HL-60 (cell line): ENCODE data around the gene TAF1B.

Experiments used
- DNase-seq, 2 experiments: peaks; one replicate each; pipeline ENCODE4 v3.0.0-alpha.2; 2010 to 2020; ENCODE audit warnings: low read depth in 1 of 2, low spot score in 1 of 2
- H3K27ac ChIP-seq: fragments of 250-450 bp; sonication (Bioruptor Pico); replicated peaks from 2 replicates; pipeline ENCODE4 v1.5.1; 2020; ENCODE audit warnings: mild to moderate bottlenecking, moderate library complexity
- H3K27me3 ChIP-seq: fragments of 250-450 bp; sonication (Bioruptor Pico); 2 replicates; pipeline ENCODE4 v1.5.1; 2021; ENCODE audit warnings: mild to moderate bottlenecking, moderate library complexity; ENCODE audit not compliant: insufficient read depth, poor library complexity, severe bottlenecking
- H3K4me3 ChIP-seq: replicated peaks from 2 replicates; pipeline ENCODE4 v1.5.1; 2011; ENCODE audit warnings: mild to moderate bottlenecking, control low read depth, low read length; ENCODE audit not compliant: insufficient read depth
- GABPA ChIP-seq: IDR thresholded peaks from 2 replicates; pipeline ENCODE4 v1.6.1; 2012; ENCODE audit warnings: low read depth
- POLR2AphosphoS5 ChIP-seq: IDR thresholded peaks from 2 replicates; pipeline ENCODE4 v1.6.1; 2012; ENCODE audit warnings: low read depth
- SPI1 ChIP-seq: IDR thresholded peaks from 2 replicates; pipeline ENCODE4 v1.6.1; 2012; ENCODE audit warnings: low read depth, mild to moderate bottlenecking, borderline replicate concordance
- TF ChIP-seq, protein P1 (sequence below): IDR thresholded peaks from one replicate; pipeline ENCODE4 v1.5.1; 2011; ENCODE audit warnings: low read length, control low read depth, inconsistent platforms; ENCODE audit not compliant: insufficient read depth
- TF ChIP-seq, protein P2 (sequence below): IDR thresholded peaks from 2 replicates; pipeline ENCODE4 v1.6.1; 2012; ENCODE audit warnings: low read depth; ENCODE audit not compliant: insufficient replicate concordance

The TAF1B gene

DNA sequence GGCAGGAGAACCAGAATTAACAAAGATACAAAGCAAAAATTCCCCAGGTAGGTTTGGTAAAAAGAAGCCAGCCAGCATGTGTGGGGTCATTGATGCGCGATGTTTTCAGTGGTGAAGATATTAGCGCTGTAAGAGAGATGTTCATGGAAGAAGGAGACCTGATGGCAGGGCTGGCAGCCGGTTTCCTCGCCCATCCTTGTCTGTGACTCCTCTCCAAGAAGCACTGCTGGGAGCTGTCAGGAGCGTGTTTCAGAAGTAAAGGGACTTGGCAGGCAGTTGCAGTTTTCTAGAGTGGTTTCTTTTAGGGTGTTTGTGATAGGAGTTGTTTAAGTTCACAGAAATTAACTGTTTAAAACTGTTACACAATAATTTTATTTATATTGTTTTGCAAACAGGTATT, 24.6 kb downstream of the TAF1B start:
- no peak overlapping the region for H3K27ac ChIP-seq
- no peak for DNase-seq
- H3K27me3 ChIP-seq = no peaks in the 10 kb centered on the region
- TF ChIP-seq GABPA (no peak), SPI1 (no peak), POLR2AphosphoS5 (no peak)
- TF ChIP-seq, protein P1, sequence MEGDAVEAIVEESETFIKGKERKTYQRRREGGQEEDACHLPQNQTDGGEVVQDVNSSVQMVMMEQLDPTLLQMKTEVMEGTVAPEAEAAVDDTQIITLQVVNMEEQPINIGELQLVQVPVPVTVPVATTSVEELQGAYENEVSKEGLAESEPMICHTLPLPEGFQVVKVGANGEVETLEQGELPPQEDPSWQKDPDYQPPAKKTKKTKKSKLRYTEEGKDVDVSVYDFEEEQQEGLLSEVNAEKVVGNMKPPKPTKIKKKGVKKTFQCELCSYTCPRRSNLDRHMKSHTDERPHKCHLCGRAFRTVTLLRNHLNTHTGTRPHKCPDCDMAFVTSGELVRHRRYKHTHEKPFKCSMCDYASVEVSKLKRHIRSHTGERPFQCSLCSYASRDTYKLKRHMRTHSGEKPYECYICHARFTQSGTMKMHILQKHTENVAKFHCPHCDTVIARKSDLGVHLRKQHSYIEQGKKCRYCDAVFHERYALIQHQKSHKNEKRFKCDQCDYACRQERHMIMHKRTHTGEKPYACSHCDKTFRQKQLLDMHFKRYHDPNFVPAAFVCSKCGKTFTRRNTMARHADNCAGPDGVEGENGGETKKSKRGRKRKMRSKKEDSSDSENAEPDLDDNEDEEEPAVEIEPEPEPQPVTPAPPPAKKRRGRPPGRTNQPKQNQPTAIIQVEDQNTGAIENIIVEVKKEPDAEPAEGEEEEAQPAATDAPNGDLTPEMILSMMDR = no peak
- TF ChIP-seq, protein P2, sequence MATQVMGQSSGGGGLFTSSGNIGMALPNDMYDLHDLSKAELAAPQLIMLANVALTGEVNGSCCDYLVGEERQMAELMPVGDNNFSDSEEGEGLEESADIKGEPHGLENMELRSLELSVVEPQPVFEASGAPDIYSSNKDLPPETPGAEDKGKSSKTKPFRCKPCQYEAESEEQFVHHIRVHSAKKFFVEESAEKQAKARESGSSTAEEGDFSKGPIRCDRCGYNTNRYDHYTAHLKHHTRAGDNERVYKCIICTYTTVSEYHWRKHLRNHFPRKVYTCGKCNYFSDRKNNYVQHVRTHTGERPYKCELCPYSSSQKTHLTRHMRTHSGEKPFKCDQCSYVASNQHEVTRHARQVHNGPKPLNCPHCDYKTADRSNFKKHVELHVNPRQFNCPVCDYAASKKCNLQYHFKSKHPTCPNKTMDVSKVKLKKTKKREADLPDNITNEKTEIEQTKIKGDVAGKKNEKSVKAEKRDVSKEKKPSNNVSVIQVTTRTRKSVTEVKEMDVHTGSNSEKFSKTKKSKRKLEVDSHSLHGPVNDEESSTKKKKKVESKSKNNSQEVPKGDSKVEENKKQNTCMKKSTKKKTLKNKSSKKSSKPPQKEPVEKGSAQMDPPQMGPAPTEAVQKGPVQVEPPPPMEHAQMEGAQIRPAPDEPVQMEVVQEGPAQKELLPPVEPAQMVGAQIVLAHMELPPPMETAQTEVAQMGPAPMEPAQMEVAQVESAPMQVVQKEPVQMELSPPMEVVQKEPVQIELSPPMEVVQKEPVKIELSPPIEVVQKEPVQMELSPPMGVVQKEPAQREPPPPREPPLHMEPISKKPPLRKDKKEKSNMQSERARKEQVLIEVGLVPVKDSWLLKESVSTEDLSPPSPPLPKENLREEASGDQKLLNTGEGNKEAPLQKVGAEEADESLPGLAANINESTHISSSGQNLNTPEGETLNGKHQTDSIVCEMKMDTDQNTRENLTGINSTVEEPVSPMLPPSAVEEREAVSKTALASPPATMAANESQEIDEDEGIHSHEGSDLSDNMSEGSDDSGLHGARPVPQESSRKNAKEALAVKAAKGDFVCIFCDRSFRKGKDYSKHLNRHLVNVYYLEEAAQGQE = no peak
- H3K4me3 ChIP-seq = no peak overlapping the region

DNA sequence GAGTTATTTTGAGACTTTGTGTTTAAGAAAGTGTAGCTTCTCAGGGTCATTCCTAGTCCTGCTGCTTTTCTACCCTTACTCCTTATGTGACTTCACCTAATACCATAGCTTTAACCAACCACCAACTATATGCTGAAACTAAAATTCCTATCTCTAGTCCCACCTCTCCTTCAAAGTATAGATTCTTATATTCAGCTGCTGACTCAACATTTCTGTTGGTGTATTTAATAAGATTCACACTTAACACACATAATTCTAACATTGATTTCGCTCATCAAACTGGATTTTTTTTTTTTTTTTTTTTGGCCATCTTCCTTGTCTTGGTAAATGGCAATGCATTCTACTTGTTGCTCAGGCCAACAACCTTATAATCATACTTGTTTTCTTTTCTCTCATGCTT, 30.1 kb downstream of the TAF1B start:
- no peak overlapping the region for H3K4me3 ChIP-seq
- TF ChIP-seq, protein P1 = no peak
- TF ChIP-seq POLR2AphosphoS5 (no peak), GABPA (no peak), SPI1 (no peak)
- TF ChIP-seq, protein P2 = no peak
- DNase-seq = no peak

DNA sequence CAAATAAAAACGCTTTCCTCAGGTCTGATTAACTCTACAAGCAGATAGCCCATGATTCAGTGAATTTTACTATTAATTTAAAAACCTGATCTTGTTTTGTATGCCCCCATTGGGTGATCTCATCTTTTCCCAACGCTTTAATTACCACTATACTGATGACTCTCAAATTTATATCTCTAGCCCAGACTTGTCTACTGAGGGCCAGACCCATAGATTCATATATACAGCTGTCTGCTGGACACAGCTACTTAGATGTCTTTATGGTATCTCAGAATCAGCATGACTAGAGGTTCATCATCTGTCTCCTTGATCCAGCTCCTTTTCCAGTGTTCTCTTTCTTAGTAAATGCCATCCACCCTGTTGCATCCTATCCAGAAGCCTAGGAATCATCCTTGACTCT, 33.8 kb downstream of the TAF1B start:
- no peak overlapping the region for H3K4me3 ChIP-seq
- H3K27ac ChIP-seq = no peak overlapping the region
- no peaks in the 10 kb centered on the region for H3K27me3 ChIP-seq
- TF ChIP-seq, protein P2 = no peak
- TF ChIP-seq POLR2AphosphoS5 (no peak), SPI1 (no peak), GABPA (no peak)
- TF ChIP-seq, protein P1 = no peak
- DNase-seq = no peak

More for the DNA sequence above, 30.1 kb downstream of the TAF1B start:
- Histone ChIP-seq H3K27ac (no peak overlapping the region), H3K27me3 (no peaks in the 10 kb centered on the region)
